ENCODE measurements around the gene CEP120. TPM values are rescaled to one million over a fixed set of nuclear protein-coding genes. Genes with fewer than 3 reads are reported as not detected.

CEP120 gene
- total RNA-seq, 4 donors from 2014 or later: 11.3 to 35.0 (median 15.7) TPM

- no peak for ATAC-seq (ENCODE audit: low FRiP score)
- TF ChIP-seq CTCF (IDR thresholded peaks at IDR 0.05): no peak
- no peak for DNase-seq (ENCODE audit: low spot score)
Measured at GRCh38 chr5:123449424-123449974, 26.3 kb upstream of the CEP120 start.

- ATAC-seq (ENCODE audit: low FRiP score) (no peak), DNase-seq (ENCODE audit: low spot score) (no peak)
- no peak for TF ChIP-seq CTCF (IDR thresholded peaks at IDR 0.05)
Measured at GRCh38 chr5:123448743-123449142, 25.5 kb upstream of the CEP120 start.

- no peak for TF ChIP-seq CTCF (IDR thresholded peaks at IDR 0.05)
- DNase-seq (ENCODE audit: low spot score) (no peak), ATAC-seq (ENCODE audit: low FRiP score) (no peak)
Measured at GRCh38 chr5:123448017-123448617, 24.9 kb upstream of the CEP120 start.

GRCh38 chr5:123444016-123444415 is 20.8 kb upstream of the CEP120 start:
- DNase-seq (ENCODE audit: low spot score): no peak
- TF ChIP-seq CTCF (IDR thresholded peaks at IDR 0.05): no peak
- no peak for ATAC-seq (ENCODE audit: low FRiP score)

GRCh38 chr5:123441408-123441807 is 18.2 kb upstream of the CEP120 start:
- no peak for DNase-seq (ENCODE audit: low spot score)
- no peak for ATAC-seq (ENCODE audit: low FRiP score)
- no peak for TF ChIP-seq CTCF (IDR thresholded peaks at IDR 0.05)

GRCh38 chr5:123440456-123441181 is 17.4 kb upstream of the CEP120 start:
- DNase-seq (ENCODE audit: low spot score): no peak
- ATAC-seq (ENCODE audit: low FRiP score): no peak
- no peak for TF ChIP-seq CTCF (IDR thresholded peaks at IDR 0.05)

GRCh38 chr5:123439709-123440108 is 16.5 kb upstream of the CEP120 start:
- ATAC-seq (ENCODE audit: low FRiP score) (no peak), DNase-seq (ENCODE audit: low spot score) (no peak)

More at GRCh38 chr5:123439709-123440108, 16.5 kb upstream of the CEP120 start:
- TF ChIP-seq CTCF (IDR thresholded peaks at IDR 0.05): no peak
